NOMO-1 treated with DMSO at 0.1 percent for 48 hours (cell line): ENCODE results near the gene AP5S1.

Experiments used
- DNase-seq: peaks from one replicate; lab custom pipeline; 2025; ENCODE audit not compliant: unreplicated experiment; lab: John Stamatoyannopoulos, UW

The AP5S1 gene

DNA sequence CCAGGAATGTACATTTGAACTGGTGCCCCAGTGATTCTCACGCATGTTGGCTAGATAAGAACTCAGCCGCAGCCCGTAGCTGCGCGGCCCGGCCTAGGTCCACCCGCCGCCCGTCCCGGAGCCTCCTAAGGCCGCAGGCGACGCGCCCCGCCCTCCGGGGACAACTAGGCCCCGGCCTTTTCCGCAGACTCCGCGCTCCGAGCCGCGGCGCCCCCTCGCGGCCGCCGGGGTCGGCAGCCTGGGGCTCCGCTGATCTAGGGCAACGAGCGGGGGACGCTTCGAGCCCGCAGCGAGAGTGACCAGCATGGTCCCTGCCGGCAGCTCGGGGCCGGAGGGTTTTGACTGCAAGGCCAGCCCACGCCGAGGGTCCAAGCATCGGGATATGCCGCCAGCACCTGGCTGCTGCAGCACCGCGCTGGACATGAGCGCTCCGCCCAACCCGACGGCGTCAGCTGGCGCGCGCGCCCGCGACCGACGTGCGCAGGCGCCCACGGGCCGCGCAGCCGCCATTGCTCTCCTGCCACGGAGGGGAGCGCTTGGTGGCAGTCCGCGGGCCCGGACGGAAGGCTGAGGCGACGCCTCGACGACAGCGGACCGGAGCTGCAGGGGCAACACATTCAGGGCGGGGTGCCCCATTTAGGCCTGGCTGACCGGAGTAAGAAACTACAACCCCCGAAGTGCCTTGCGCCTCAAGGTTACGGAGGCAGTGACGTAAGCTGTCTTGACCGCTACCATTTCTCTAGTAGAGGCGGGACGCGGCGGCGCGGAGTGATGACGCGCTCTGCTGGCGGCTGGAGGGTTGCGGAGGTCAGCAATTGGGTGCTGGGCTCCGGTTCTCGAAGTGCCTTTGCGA is at the start of gene AP5S1:
Gene AP5S1, plus strand, starts transcription at position 500 of the 853 bp plus-strand sequence. CDS start 1,571 bp downstream, outside the sequence.
- peak; percentile 93 for DNase-seq

- no peak for DNase-seq
These were observed 48.7 kb upstream of the AP5S1 start for GRCh38 chr20:3771552-3772058.

- DNase-seq: no peak
These were observed 44.8 kb upstream of the AP5S1 start for GRCh38 chr20:3775457-3776108.

DNA sequence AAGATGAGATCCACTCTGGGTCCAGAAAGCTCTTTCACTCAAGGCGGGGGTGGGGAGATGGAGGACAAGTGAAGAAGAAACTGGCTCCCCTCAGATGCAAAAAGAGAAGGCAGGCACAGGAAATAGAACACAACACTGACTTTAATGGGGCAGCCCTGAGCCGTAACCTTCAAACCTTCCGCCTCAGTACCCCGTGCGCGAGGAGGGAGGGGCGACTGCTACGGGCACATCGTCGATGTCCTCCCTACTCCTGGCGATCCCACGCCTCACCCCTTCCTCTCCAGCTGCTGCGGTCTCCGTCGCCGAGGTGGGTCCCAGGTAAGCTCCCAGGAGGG is 43.0 kb upstream of the AP5S1 start:
- no peak for DNase-seq

GRCh38 chr20:3777716-3778629 is 42.4 kb upstream of the AP5S1 start:
- peak; percentile 15 for DNase-seq

DNA sequence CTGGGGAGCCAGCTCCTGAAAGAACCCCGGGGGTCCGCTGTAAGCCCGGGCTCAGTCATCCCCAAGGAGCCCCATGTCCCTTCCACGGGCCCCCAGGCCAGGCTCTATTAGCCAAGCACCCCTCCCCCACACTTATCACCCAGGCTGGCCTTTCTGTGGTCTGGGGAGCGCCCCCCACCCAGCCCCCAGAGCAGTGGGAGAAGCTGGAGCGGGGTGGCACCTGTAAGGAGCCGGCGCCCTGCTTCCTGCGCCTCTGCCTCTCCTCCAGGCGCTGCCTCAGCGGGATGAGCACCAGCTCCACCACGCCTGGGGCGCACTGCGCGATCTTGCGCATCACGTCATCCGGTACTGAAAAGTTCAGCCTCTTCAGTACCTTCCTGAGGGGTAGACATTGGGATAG is 41.4 kb upstream of the AP5S1 start:
- DNase-seq: no peak

GRCh38 chr20:3781153-3781910 is 39.0 kb upstream of the AP5S1 start, which contains the start of gene SPEF1:
Gene SPEF1, minus strand, starts transcription at chr20:3781448. Its CDS starts 161 bp downstream, at chr20:3781287.
- DNase-seq: peak; percentile 90

DNA sequence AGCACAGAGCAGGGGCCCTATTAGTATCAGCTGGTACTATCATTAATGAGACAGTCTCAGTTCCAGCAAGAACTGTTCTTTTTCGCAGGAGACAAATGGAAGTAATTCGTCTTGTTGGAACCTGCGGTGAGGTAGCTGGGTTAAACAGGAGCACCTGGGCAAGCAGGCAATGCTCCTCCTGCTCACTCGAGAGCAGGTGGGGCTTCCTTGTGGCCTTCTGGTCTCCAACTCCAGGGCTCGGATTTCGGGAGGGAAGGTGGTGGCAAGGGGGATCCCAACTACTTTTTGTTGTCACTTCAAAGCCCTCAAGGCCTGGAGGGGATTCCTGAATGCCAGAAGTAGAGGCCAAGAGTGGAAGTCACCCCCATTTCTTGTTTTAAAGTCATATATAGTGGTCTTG is 37.8 kb upstream of the AP5S1 start:
- no peak for DNase-seq

DNA sequence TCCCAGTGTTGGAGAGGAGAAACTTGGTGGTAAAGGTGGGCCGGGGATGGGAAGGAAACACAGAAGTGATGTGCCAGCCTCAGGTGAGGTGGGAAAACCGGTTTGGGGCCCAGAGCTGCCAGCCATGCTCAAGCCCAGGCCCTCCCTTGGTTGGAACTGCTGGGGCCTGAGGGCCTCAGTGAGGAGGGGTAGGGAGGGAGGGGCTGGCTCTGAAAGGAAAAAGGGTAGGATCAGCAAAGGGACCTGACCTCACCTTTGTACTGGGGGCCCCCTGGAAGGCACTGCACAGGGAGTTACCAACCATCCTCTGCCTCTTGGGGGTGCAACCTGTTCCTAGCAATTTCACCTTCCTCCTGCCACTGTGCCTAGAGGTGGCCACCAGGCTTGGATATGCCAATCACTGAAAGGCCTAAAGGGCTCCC is 37.3 kb upstream of the AP5S1 start:
- DNase-seq: no peak

GRCh38 chr20:3783511-3784195 is 36.7 kb upstream of the AP5S1 start:
- no peak for DNase-seq

- no peak for DNase-seq
These were observed 36.0 kb upstream of the AP5S1 start for GRCh38 chr20:3784216-3784853.

DNA sequence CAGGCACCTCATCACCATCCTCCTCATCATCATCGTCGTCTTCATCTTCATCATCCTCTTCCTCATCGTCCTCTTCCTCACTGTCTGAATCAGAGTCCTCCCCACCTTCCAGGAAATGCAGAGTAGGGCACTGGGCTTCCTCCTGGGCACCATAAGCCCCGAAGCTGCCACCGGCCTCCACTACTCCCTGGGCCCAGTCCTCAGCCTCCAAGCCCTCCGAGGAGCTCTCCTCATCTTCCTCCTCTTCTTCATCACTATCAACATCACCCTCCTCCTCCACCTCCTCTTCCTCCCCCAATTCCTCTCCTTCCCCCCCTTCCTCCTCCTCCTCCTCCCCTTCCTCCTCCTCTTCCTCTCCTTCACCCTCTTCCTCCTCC is 35.5 kb upstream of the AP5S1 start:
- no peak for DNase-seq

GRCh38 chr20:3785240-3786125 is 34.9 kb upstream of the AP5S1 start:
- DNase-seq: no peak

DNA sequence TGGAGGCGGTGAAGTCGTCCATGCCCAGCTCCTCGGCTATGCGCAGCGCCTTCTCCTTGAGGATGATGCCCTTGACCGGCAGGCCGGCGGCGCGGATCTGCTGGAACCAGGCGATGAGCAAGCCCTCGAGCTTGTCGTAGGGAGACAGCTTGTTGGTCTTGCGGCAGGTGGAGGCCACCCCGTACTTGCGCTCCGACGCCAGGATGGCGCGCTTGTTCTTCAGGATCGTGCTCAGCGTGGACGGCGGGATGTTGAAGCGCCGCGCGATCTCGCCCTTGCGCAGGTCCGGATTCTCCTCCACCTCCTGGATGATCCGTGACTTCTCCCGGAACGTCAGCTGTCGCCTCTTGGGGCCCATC is 34.2 kb upstream of the AP5S1 start:
- DNase-seq: peak; percentile 29

- DNase-seq: peak; percentile 86
These were observed 33.6 kb upstream of the AP5S1 start, which contains the start of gene CENPB for GRCh38 chr20:3786665-3787323. Gene CENPB, minus strand, starts transcription at chr20:3786740. Its CDS starts 257 bp downstream, at chr20:3786483.

DNA sequence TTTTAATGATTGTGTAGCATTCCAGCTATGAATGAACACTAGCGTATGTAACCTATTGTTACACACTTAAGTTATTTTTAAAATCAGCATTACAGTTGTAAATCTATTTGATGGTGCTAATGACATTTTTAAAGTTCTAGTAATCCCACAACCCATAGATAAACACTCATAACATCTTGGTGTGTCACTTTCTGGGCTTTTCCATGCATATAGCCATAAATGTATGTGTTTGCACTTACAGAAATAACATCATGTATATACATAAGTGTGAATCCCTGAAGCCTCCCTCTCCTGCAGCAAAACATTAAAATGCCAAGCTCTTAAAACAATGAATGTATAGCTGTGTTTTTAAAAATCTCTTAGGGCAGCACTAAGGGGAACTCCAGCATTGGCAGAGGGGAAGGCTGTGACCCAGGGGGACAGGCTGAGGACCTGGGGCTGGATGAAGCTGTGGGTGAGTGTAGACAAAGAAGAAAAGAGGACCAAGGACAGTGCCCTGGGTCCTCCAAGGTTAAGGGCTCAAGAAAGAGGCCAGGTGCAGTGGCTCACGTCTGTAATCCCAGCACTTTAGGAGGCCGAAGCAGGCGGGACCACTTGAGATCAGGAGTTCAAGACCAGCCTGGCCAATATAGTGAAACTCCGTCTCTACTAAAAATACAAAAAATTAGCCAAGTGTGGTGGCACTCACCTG is 32.9 kb upstream of the AP5S1 start:
- no peak for DNase-seq

- no peak for DNase-seq
These were observed 31.6 kb upstream of the AP5S1 start for GRCh38 chr20:3788685-3789155.
